Endometrial microvascular endothelial cells (primary cell): ENCODE results near the gene FBF1. TPM values are rescaled to one million over a fixed set of nuclear protein-coding genes. Genes with fewer than 3 reads are reported as not detected.

Source experiments
- in situ Hi-C: cut with HindIII; loops from 2 replicates; pipeline ENCODE4 v1.10.0; 2017; ENCODE audit warnings: low sequenced_read_pairs, low pct_unique_long_range_greater_than_20kb; ENCODE audit errors: inconsistent ontology term
- total RNA-seq: library from RNA; depleted of rRNA; stranded (reverse); fragments of >200 nt; gene quantifications from one replicate; pipeline ENCODE4 v1.2.3, GENCODE V29; 2015; ENCODE audit errors: inconsistent ontology term

The FBF1 gene
- total RNA-seq, 1 donor from 2014 or later = 6.8 TPM

GRCh38 chr17:75921596-75921995 is 19.2 kb downstream of the FBF1 start:
- in situ Hi-C loops = no loop called here

- in situ Hi-C loops = no loop called here
Observed at GRCh38 chr17:75920045-75920560, 20.7 kb downstream of the FBF1 start.

GRCh38 chr17:75919611-75920010 is 21.2 kb downstream of the FBF1 start:
- in situ Hi-C loops = no loop called here

- in situ Hi-C loops = no loop called here
Observed at GRCh38 chr17:75917917-75918445, 22.9 kb downstream of the FBF1 start.

GRCh38 chr17:75917141-75917916 is 23.5 kb downstream of the FBF1 start:
- in situ Hi-C loops = no loop called here

- in situ Hi-C loops = no loop called here
Observed at GRCh38 chr17:75915268-75915667, 25.6 kb downstream of the FBF1 start.

GRCh38 chr17:75914643-75915267 is 26.1 kb downstream of the FBF1 start:
- in situ Hi-C loops = no loop called here

GRCh38 chr17:75913537-75914210 is 27.2 kb downstream of the FBF1 start:
- in situ Hi-C loops = no loop called here

GRCh38 chr17:75910699-75911098 is 30.1 kb downstream of the FBF1 start:
- in situ Hi-C loops = no loop called here

- in situ Hi-C loops = no loop called here
Observed at GRCh38 chr17:75909812-75910274, 31.0 kb downstream of the FBF1 start.

GRCh38 chr17:75909051-75909811 is 31.6 kb downstream of the FBF1 start:
- in situ Hi-C loops = no loop called here

- in situ Hi-C loops = no loop called here
Observed at GRCh38 chr17:75908201-75908600, 32.6 kb downstream of the FBF1 start.

GRCh38 chr17:75906143-75906884 is 34.5 kb downstream of the FBF1 start:
- in situ Hi-C loops = no loop called here

- in situ Hi-C loops = no loop called here
Observed at GRCh38 chr17:75904749-75905521, 35.9 kb downstream of the FBF1 start, which contains the start of gene MRPL38. Gene MRPL38, minus strand, starts transcription at chr17:75904884. Its CDS starts 9 bp downstream, at chr17:75904875.

GRCh38 chr17:75902406-75902805 is 38.4 kb downstream of the FBF1 start:
- in situ Hi-C loops = no loop called here

- in situ Hi-C loops = no loop called here
Observed at GRCh38 chr17:75901727-75902126, 39.1 kb downstream of the FBF1 start.
